PC-3 (cell line): ENCODE measurements around the gene MDC1. TPM values are rescaled to one million over a fixed set of nuclear protein-coding genes. Genes with fewer than 3 reads are reported as not detected.

Source experiments
- ATAC-seq: fragments of 200-7000 bp; cut with Tn5 transposase; 2 replicates; pipeline ENCODE4 v1.9.1; 2020; ENCODE audit warnings: mild to moderate bottlenecking, moderate library complexity
- BruUV-seq: library from RNA; stranded (reverse); fragments of 400-500 nt; replicated peaks from 2 replicates; lab custom pipeline; 2021; lab: Mats Ljungman, UMichigan
- CTCF ChIA-PET: fragments of 300-600 bp; sonication (Branson Sonifier 250); formaldehyde crosslinking; loops from one replicate; lab custom pipeline; 2022; ENCODE audit warnings: antibody characterized with exemption; lab: Charles Lee
- POLR2A ChIA-PET: fragments of 300-600 bp; sonication (Branson Sonifier 250); formaldehyde crosslinking; loops from one replicate; lab custom pipeline; 2022; ENCODE audit warnings: antibody characterized with exemption; ENCODE audit not compliant: unreplicated experiment; lab: Charles Lee
- DNase-seq: peaks from one replicate; pipeline ENCODE4 v3.0.0-alpha.2; 2015
- H2AFZ ChIP-seq: fragments of 300-600 bp; sonication (generic); 2 replicates; pipeline ENCODE4 v1.6.0; 2016; ENCODE audit warnings: antibody characterized with exemption, low read length
- H3F3A ChIP-seq: fragments of 300-600 bp; sonication (generic); one replicate; pipeline ENCODE4 v1.6.0; 2017; ENCODE audit warnings: antibody characterized with exemption, low read length, control low read depth, mild to moderate bottlenecking; ENCODE audit not compliant: unreplicated experiment
- H3K27ac ChIP-seq: fragments of 300-600 bp; sonication (generic); 2 replicates; pipeline ENCODE4 v1.5.1; 2016; ENCODE audit warnings: mild to moderate bottlenecking, low read length
- H3K27me3 ChIP-seq: fragments of 300-600 bp; sonication (generic); 2 replicates; pipeline ENCODE4 v1.6.1; 2016; ENCODE audit warnings: low read length, mixed read lengths
- H3K36me3 ChIP-seq: fragments of 300-600 bp; sonication (generic); 2 replicates; pipeline ENCODE4 v1.6.1; 2016; ENCODE audit warnings: low read depth, mixed run types, low read length, mixed read lengths
- H3K4me1 ChIP-seq: fragments of 300-600 bp; sonication (generic); 2 replicates; pipeline ENCODE4 v1.5.1; 2016; ENCODE audit warnings: low read length; ENCODE audit not compliant: insufficient read depth
- H3K4me2 ChIP-seq: fragments of 300-600 bp; sonication (generic); 2 replicates; pipeline ENCODE4 v1.6.0; 2016; ENCODE audit warnings: low read length
- H3K4me3 ChIP-seq: fragments of 300-600 bp; sonication (generic); 2 replicates; pipeline ENCODE4 v1.5.1; 2016; ENCODE audit warnings: mild to moderate bottlenecking, low read length, mixed read lengths
- H3K79me2 ChIP-seq: fragments of 300-600 bp; sonication (generic); 2 replicates; pipeline ENCODE4 v1.6.1; 2017; ENCODE audit warnings: low read length, mixed read lengths
- H3K9ac ChIP-seq: fragments of 300-600 bp; sonication (generic); 2 replicates; pipeline ENCODE4 v1.6.0; 2016; ENCODE audit warnings: mild to moderate bottlenecking, low read length
- H3K9me2 ChIP-seq: fragments of 300-600 bp; sonication (generic); replicated peaks from 2 replicates; pipeline ENCODE4 v1.6.1; 2016; ENCODE audit warnings: mixed run types, low read length, mixed read lengths
- H3K9me3 ChIP-seq: fragments of 300-600 bp; sonication (generic); 2 replicates; pipeline ENCODE4 v1.6.1; 2016; ENCODE audit warnings: low read length, mixed read lengths
- H4K20me1 ChIP-seq: fragments of 300-600 bp; sonication (generic); 2 replicates; pipeline ENCODE4 v1.6.1; 2016; ENCODE audit warnings: low read length, mixed read lengths
- CTCF ChIP-seq: fragments of 300-600 bp; sonication (generic); conservative IDR thresholded peaks from 2 replicates; pipeline ENCODE4 v1.5.1; 2017; ENCODE audit warnings: antibody characterized with exemption, low read depth, mild to moderate bottlenecking, low read length
- EZH2 ChIP-seq: fragments of 300-600 bp; sonication (generic); IDR thresholded peaks from one replicate; pipeline ENCODE4 v1.6.1; 2017; ENCODE audit warnings: antibody characterized with exemption, mild to moderate bottlenecking, low read length; ENCODE audit not compliant: unreplicated experiment
- EZH2phosphoT487 ChIP-seq: fragments of 300-600 bp; sonication (generic); IDR thresholded peaks from 2 replicates; pipeline ENCODE4 v1.6.1; 2018; ENCODE audit warnings: mild to moderate bottlenecking, antibody characterized with exemption, low read length, borderline replicate concordance
- intact Hi-C: fragments of 100-400 bp; cut with micrococcal nuclease; formaldehyde crosslinking; loops from 2 replicates; pipeline ENCODE4 v1.9.0; 2023
- total RNA-seq: library from RNA; depleted of rRNA; stranded (reverse); fragments of >200 nt; gene quantifications from 2 replicates; pipeline ENCODE4 v1.2.3, GENCODE V29; 2014

The MDC1 gene
- total RNA-seq, 1 experiment from 2014 or later, result 19.6 TPM

GRCh38 chr6:30741063-30741779 lies 24.1 kb upstream of the MDC1 start:
- no peak overlapping the region for H2AFZ ChIP-seq
- peaks cover 69% of the 10 kb centered on the region for H3K4me1 ChIP-seq
- H3K4me2 ChIP-seq, result peak overlapping the region; percentile 89
- peak overlapping the region; percentile 100 for H3K9ac ChIP-seq
- H3F3A ChIP-seq, result peaks cover 7% of the 10 kb centered on the region
- peak overlapping the region; percentile 91 for H3K4me3 ChIP-seq
- H3K9me3 ChIP-seq, result no peaks in the 10 kb centered on the region
- BruUV-seq, result no TSS peak
- peak overlapping the region; percentile 98 for H3K27ac ChIP-seq
- H3K36me3 ChIP-seq, result peaks cover 43% of the 10 kb centered on the region
- H3K27me3 ChIP-seq, result no peaks in the 10 kb centered on the region
- CTCF ChIA-PET, result interaction anchor here (0.8 kb wide), 1 partner anchor 10 kb away, joined by 3 read pairs; no protein-coding TSS in a partner anchor
- peaks cover 90% of the 10 kb centered on the region for H3K79me2 ChIP-seq
- DNase-seq (peak; percentile 36), ATAC-seq (no peak)
- no peak for TF ChIP-seq EZH2
- no peak for TF ChIP-seq CTCF
- no peak for TF ChIP-seq EZH2phosphoT487
- intact Hi-C loops, result loop anchor here (5.0 kb wide), 1 partner anchor 136 kb away; no protein-coding TSS in a partner anchor
- H3K9me2 ChIP-seq, result no peaks in the 10 kb centered on the region
- POLR2A ChIA-PET, result interaction anchor here (1.3 kb wide), 1 partner anchor 79 kb away, joined by 7 read pairs; no protein-coding TSS in a partner anchor
- H4K20me1 ChIP-seq, result peaks cover 9% of the 10 kb centered on the region

- intact Hi-C loops, result loop anchor here (5.0 kb wide), 1 partner anchor 137 kb away; no protein-coding TSS in a partner anchor
- H3K9me3 ChIP-seq, result no peaks in the 10 kb centered on the region
- no peak for TF ChIP-seq EZH2
- POLR2A ChIA-PET, result no interaction called here
- H3K36me3 ChIP-seq, result peaks cover 50% of the 10 kb centered on the region
- no peaks in the 10 kb centered on the region for H3K9me2 ChIP-seq
- H3K27ac ChIP-seq, result peak overlapping the region; percentile 98
- H4K20me1 ChIP-seq, result peaks cover 9% of the 10 kb centered on the region
- peaks cover 89% of the 10 kb centered on the region for H3K79me2 ChIP-seq
- no TSS peak for BruUV-seq
- peaks cover 62% of the 10 kb centered on the region for H3K4me1 ChIP-seq
- peak overlapping the region; percentile 100 for H3K9ac ChIP-seq
- peak overlapping the region; percentile 89 for H3K4me2 ChIP-seq
- H3K27me3 ChIP-seq, result no peaks in the 10 kb centered on the region
- DNase-seq (no peak), ATAC-seq (no peak)
- H3K4me3 ChIP-seq, result peak overlapping the region; percentile 91
- CTCF ChIA-PET, result interaction anchor here (0.5 kb wide), 1 partner anchor 8 kb away, joined by 5 read pairs; no protein-coding TSS in a partner anchor
- H2AFZ ChIP-seq, result no peak overlapping the region
- peaks cover 7% of the 10 kb centered on the region for H3F3A ChIP-seq
These were observed 23.4 kb upstream of the MDC1 start for GRCh38 chr6:30740540-30740870.

GRCh38 chr6:30738532-30738931 lies 21.5 kb upstream of the MDC1 start:
- CTCF ChIA-PET, result no interaction called here
- no TSS peak for BruUV-seq
- POLR2A ChIA-PET, result interaction anchor here (1.4 kb wide), 1 partner anchor 14 kb away, joined by 4 read pairs; no protein-coding TSS in a partner anchor

More at GRCh38 chr6:30738532-30738931, 21.5 kb upstream of the MDC1 start:
- Histone ChIP-seq H3K27ac (peak overlapping the region; percentile 39; the same call in 1 of the 2 replicates), H3K4me3 (peak overlapping the region; percentile 8; the same call in 1 of the 2 replicates), H2AFZ (no peak overlapping the region), H3K4me2 (peak overlapping the region; percentile 12), H3K36me3 (peaks cover 43% of the 10 kb centered on the region), H3K4me1 (peaks cover 52% of the 10 kb centered on the region), H3K79me2 (peaks cover 70% of the 10 kb centered on the region), H4K20me1 (peaks cover 5% of the 10 kb centered on the region), H3K9me2 (no peaks in the 10 kb centered on the region), H3K27me3 (no peaks in the 10 kb centered on the region), H3F3A (peaks cover 4% of the 10 kb centered on the region), H3K9me3 (no peaks in the 10 kb centered on the region), H3K9ac (no peak overlapping the region)
- intact Hi-C loops, result no loop called here
- no peak for ATAC-seq
- TF ChIP-seq EZH2, result no peak
- TF ChIP-seq CTCF, result no peak
- TF ChIP-seq EZH2phosphoT487, result no peak
- DNase-seq, result no peak
